ENCODE data around the gene C11orf52. TPM values are rescaled to one million over a fixed set of nuclear protein-coding genes. Genes with fewer than 3 reads are reported as not detected.

C11orf52 gene
- polyA plus RNA-seq, 2 of the 4 experiments (the other 2 are of a cell fraction) = 0.08 to 0.13 TPM

GRCh38 chr11:111926505-111927391 lies 8.0 kb downstream of the C11orf52 start:
- peak; percentile 85 to 93 for DNase-seq (ENCODE audit: low read depth in 1 of 2, low spot score in 1 of 2)
- Histone ChIP-seq H3K4me2 (peak overlapping the region; percentile 63), H3K4me3 (peak overlapping the region; percentile 38), H3K9me3 (no peaks in the 10 kb centered on the region), H3K27ac (peak overlapping the region; percentile 73 to 92), H3K4me1 (peaks cover 44% of the 10 kb centered on the region)
- FAIRE-seq = no peak
- peak; percentile 91 to 93 for ATAC-seq
- 7% methylated on average over 11 of the region's 47 CpGs for WGBS (ENCODE audit: missing lambda C conversion rate)
- ChIA-PET CTCF (interaction anchor here (0.5 to 12.2 kb wide), 6 partner anchors 9 to 68 kb away, joined by 3 to 172 read pairs (median 4); no protein-coding TSS in a partner anchor), POLR2A (interaction anchor here (0.5 to 1.7 kb wide), 19 partner anchors 9 to 160 kb away, joined by 3 to 17 read pairs (median 4); partner anchors contain the start of genes ALG9, CFAP68, CRYAB and DIXDC1)
- no peak for TF ChIP-seq NPAS2 (CRISPR knock-in tag; IDR thresholded peaks at IDR 0.05; ENCODE audit: borderline replicate concordance)
- TF ChIP-seq REST (IDR thresholded peaks at IDR 0.05) = no peak
- TF ChIP-seq, protein P1, sequence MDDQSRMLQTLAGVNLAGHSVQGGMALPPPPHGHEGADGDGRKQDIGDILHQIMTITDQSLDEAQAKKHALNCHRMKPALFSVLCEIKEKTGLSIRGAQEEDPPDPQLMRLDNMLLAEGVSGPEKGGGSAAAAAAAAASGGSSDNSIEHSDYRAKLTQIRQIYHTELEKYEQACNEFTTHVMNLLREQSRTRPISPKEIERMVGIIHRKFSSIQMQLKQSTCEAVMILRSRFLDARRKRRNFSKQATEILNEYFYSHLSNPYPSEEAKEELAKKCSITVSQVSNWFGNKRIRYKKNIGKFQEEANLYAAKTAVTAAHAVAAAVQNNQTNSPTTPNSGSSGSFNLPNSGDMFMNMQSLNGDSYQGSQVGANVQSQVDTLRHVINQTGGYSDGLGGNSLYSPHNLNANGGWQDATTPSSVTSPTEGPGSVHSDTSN (IDR thresholded peaks at IDR 0.05) = no peak
- TF ChIP-seq HMGXB4 (CRISPR knock-in tag; IDR thresholded peaks at IDR 0.05; ENCODE audit: borderline replicate concordance) = no peak
- no peak for TF ChIP-seq CHD2 (IDR thresholded peaks at IDR 0.05; ENCODE audit: low read length, partially characterized antibody)
- TF ChIP-seq EHF (CRISPR knock-in tag; IDR thresholded peaks at IDR 0.05) = peak; percentile 60; the same call in 1 of the 2 replicates
- TF ChIP-seq FOXS1 (CRISPR knock-in tag; IDR thresholded peaks at IDR 0.05) = no peak
- TF ChIP-seq GATA3 (IDR thresholded peaks at IDR 0.05; ENCODE audit: borderline replicate concordance) = no peak
- TF ChIP-seq, protein P2, sequence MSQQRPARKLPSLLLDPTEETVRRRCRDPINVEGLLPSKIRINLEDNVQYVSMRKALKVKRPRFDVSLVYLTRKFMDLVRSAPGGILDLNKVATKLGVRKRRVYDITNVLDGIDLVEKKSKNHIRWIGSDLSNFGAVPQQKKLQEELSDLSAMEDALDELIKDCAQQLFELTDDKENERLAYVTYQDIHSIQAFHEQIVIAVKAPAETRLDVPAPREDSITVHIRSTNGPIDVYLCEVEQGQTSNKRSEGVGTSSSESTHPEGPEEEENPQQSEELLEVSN (IDR thresholded peaks at IDR 0.05; ENCODE audit: borderline replicate concordance, low read depth) = peak; percentile 15; the same call in 1 of the 2 replicates
- TF ChIP-seq POLR2A (IDR thresholded peaks at IDR 0.05; ENCODE audit: low read length) = peak; percentile 63
- TF ChIP-seq SREBF2 (IDR thresholded peaks at IDR 0.05) = no peak
- peak; percentile 44; the same call in 1 of the 3 replicates for TF ChIP-seq BCL3 (IDR thresholded peaks at IDR 0.05)
- TF ChIP-seq KDM5A (IDR thresholded peaks at IDR 0.05) = no peak
- 0 out of 2 replicates have a peak, but pooled peaks have one; percentile 34 for TF ChIP-seq HOXB13 (CRISPR knock-in tag; IDR thresholded peaks at IDR 0.05; ENCODE audit: low read depth)
- TF ChIP-seq MAX (IDR thresholded peaks at IDR 0.05) = peak; percentile 56; the same call in 1 of the 2 replicates
